T-helper 17 cell (primary cell): ENCODE measurements around the gene NUDT9. TPM values are rescaled to one million over a fixed set of nuclear protein-coding genes. Genes with fewer than 3 reads are reported as not detected.

Source experiments
- total RNA-seq, 4 donors: library from RNA in 2 of 4; stranded (reverse) in 2 of 4; gene quantifications; one replicate each; pipeline ENCODE4 v1.2.3 and lab custom pipeline; 2022 to 2026

NUDT9 gene
- total RNA-seq, 2 donors from 2014 or later = 6.2 to 9.7 TPM

Other genes starting within 250 kb of the NUDT9 start
- gene KLHL8, start 202.0 kb upstream of the NUDT9 start, total RNA-seq = 1 to 10 TPM; 6.8 to 7.9 TPM
- gene HSD17B13, start 99.7 kb upstream of the NUDT9 start, total RNA-seq = under 1 TPM in 1 of 2 donors, not detected in 1; 0.20 TPM
- 10 to 100 TPM; 27.7 to 40.7 TPM for gene HSD17B11, start 31.4 kb upstream of the NUDT9 start, total RNA-seq
- not detected for gene SPARCL1, start 106.8 kb downstream of the NUDT9 start, total RNA-seq
- gene DSPP, start 186.0 kb downstream of the NUDT9 start, total RNA-seq = not detected
- gene DMP1, start 227.7 kb downstream of the NUDT9 start, total RNA-seq = not detected